OCI-LY1 (cell line): ENCODE data around the gene PRMT9.

Experiments used
- H2AFZ ChIP-seq: fragments of 200-600 bp; sonication (generic), shearing (Covaris generic); 2 replicates; pipeline ENCODE4 v1.6.0; 2014; ENCODE audit warnings: antibody characterized with exemption, mild to moderate bottlenecking, low read length
- H3F3A ChIP-seq: fragments of 200-600 bp; sonication (generic), shearing (Covaris generic); 2 replicates; pipeline ENCODE4 v1.6.0; 2014; ENCODE audit warnings: mild to moderate bottlenecking, antibody characterized with exemption, low read length, moderate library complexity; ENCODE audit not compliant: insufficient read depth
- H3K27ac ChIP-seq: fragments of 200-600 bp; sonication (generic); 2 replicates; pipeline ENCODE4 v1.5.1; 2014; ENCODE audit warnings: low read length, mixed run types, mild to moderate bottlenecking, low read depth; ENCODE audit not compliant: poor library complexity, severe bottlenecking
- H3K27me3 ChIP-seq: fragments of 200-600 bp; sonication (generic); 2 replicates; pipeline ENCODE4 v1.6.0; 2014; ENCODE audit warnings: antibody characterized with exemption, mild to moderate bottlenecking, low read length, moderate library complexity; ENCODE audit not compliant: insufficient read depth
- H3K36me3 ChIP-seq: fragments of 200-600 bp; sonication (generic); 2 replicates; pipeline ENCODE4 v1.6.1; 2014; ENCODE audit warnings: mild to moderate bottlenecking, antibody characterized with exemption, low read length, moderate library complexity, mixed read lengths; ENCODE audit not compliant: insufficient read depth
- H3K4me1 ChIP-seq: fragments of 200-600 bp; sonication (generic); 2 replicates; pipeline ENCODE4 v1.5.1; 2014; ENCODE audit warnings: mild to moderate bottlenecking, low read length, moderate library complexity; ENCODE audit not compliant: insufficient read depth, severe bottlenecking
- H3K4me2 ChIP-seq: fragments of 200-600 bp; sonication (generic), shearing (Covaris generic); 2 replicates; pipeline ENCODE4 v1.6.1; 2014; ENCODE audit warnings: low read length
- H3K4me3 ChIP-seq: fragments of 200-600 bp; sonication (generic); 2 replicates; pipeline ENCODE4 v1.5.1; 2014; ENCODE audit warnings: low read length, low read depth, mild to moderate bottlenecking, mixed read lengths; ENCODE audit not compliant: poor library complexity, severe bottlenecking
- H3K79me2 ChIP-seq: fragments of 200-600 bp; shearing (Covaris generic); 2 replicates; pipeline ENCODE4 v1.6.1; 2016; ENCODE audit warnings: mixed run types, low read length, mixed read lengths; ENCODE audit not compliant: insufficient read depth
- H3K9ac ChIP-seq: fragments of 200-600 bp; sonication (generic), shearing (Covaris generic); 2 replicates; pipeline ENCODE4 v1.6.1; 2014; ENCODE audit warnings: mild to moderate bottlenecking, low read length, mixed read lengths
- H3K9me2 ChIP-seq: fragments of 200-600 bp; sonication (generic), shearing (Covaris generic); 2 replicates; pipeline ENCODE4 v1.6.1; 2014; ENCODE audit warnings: low read depth, mild to moderate bottlenecking, low read length, mixed read lengths
- H3K9me3 ChIP-seq: fragments of 200-600 bp; shearing (Covaris generic); 2 replicates; pipeline ENCODE4 v1.6.1; 2014; ENCODE audit warnings: low read length, mixed read lengths
- H4K20me1 ChIP-seq: fragments of 200-600 bp; sonication (generic), shearing (Covaris generic); 2 replicates; pipeline ENCODE4 v1.6.0; 2016; ENCODE audit warnings: mild to moderate bottlenecking, low read length; ENCODE audit not compliant: insufficient read depth
- EZH2 ChIP-seq: fragments of 200-600 bp; sonication (generic), shearing (Covaris generic); IDR thresholded peaks from 2 replicates; pipeline ENCODE4 v1.8.0; 2017; ENCODE audit warnings: borderline replicate concordance, mixed run types, mild to moderate bottlenecking, antibody characterized with exemption, low read length, moderate library complexity, mixed read lengths
- TF ChIP-seq, protein P1 (sequence below): fragments of 200-600 bp; sonication (generic), shearing (Covaris generic); IDR thresholded peaks from 2 replicates; pipeline ENCODE4 v1.5.1; 2017; ENCODE audit warnings: mild to moderate bottlenecking, antibody characterized with exemption, low read length, moderate library complexity, mixed read lengths

PRMT9 gene

DNA sequence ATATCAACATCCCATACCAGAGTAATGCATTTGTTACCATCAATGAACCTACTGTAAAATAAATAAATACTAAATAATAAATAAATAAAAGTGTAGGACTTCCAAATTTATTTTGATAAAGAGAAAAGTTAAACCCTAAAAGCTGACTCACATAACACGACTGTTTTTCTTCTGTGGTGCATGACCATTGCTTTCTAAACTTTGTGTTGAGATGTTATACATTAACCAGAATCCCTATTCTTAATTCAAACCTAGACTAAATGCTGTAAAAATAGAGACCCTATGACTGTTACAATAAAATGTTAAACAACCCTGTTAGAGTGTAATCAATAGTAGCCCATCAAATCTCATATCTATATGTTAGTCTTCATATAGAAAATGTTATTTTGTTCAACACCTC, 20.9 kb upstream of the PRMT9 start:
- Histone ChIP-seq H3K4me3 (no peak overlapping the region), H3K4me1 (no peaks in the 10 kb centered on the region), H3K27me3 (no peaks in the 10 kb centered on the region), H3F3A (no peaks in the 10 kb centered on the region), H3K27ac (no peak overlapping the region), H3K36me3 (no peaks in the 10 kb centered on the region), H2AFZ (no peak overlapping the region), H3K9ac (no peak overlapping the region), H3K79me2 (no peaks in the 10 kb centered on the region), H4K20me1 (no peaks in the 10 kb centered on the region), H3K9me3 (no peaks in the 10 kb centered on the region), H3K4me2 (no peak overlapping the region), H3K9me2 (no peaks in the 10 kb centered on the region)
- TF ChIP-seq, protein P1, sequence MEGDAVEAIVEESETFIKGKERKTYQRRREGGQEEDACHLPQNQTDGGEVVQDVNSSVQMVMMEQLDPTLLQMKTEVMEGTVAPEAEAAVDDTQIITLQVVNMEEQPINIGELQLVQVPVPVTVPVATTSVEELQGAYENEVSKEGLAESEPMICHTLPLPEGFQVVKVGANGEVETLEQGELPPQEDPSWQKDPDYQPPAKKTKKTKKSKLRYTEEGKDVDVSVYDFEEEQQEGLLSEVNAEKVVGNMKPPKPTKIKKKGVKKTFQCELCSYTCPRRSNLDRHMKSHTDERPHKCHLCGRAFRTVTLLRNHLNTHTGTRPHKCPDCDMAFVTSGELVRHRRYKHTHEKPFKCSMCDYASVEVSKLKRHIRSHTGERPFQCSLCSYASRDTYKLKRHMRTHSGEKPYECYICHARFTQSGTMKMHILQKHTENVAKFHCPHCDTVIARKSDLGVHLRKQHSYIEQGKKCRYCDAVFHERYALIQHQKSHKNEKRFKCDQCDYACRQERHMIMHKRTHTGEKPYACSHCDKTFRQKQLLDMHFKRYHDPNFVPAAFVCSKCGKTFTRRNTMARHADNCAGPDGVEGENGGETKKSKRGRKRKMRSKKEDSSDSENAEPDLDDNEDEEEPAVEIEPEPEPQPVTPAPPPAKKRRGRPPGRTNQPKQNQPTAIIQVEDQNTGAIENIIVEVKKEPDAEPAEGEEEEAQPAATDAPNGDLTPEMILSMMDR = no peak
- no peak for TF ChIP-seq EZH2

DNA sequence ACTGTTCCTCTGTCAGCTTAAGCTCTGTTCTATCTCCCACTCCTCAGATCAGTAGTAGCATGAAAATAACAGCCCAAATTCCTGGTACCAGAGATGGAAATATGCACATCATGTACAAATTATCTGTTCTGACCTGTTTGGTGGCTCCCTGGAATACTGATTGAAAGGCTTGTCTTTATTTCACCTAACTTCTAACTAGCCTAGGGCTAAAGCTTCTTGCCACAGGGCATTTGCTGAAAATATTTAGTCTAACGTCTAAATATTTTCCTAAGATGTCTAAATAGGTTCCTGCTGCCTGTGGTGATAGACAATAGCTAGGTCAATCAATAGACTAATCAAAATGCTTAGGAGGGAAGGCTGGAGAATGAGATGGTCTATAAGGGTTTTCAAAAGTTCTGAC, 12.9 kb upstream of the PRMT9 start:
- H3K27ac ChIP-seq = no peak overlapping the region
- TF ChIP-seq, protein P1 = no peak
- TF ChIP-seq EZH2 = no peak
- H3K36me3 ChIP-seq = no peaks in the 10 kb centered on the region
- H4K20me1 ChIP-seq = no peaks in the 10 kb centered on the region
- no peaks in the 10 kb centered on the region for H3K79me2 ChIP-seq
- H3K4me3 ChIP-seq = no peak overlapping the region
- no peaks in the 10 kb centered on the region for H3K4me1 ChIP-seq
- no peaks in the 10 kb centered on the region for H3K27me3 ChIP-seq
- H3K9ac ChIP-seq = no peak overlapping the region
- H3K4me2 ChIP-seq = no peak overlapping the region
- no peak overlapping the region for H2AFZ ChIP-seq
- no peaks in the 10 kb centered on the region for H3F3A ChIP-seq
- no peaks in the 10 kb centered on the region for H3K9me3 ChIP-seq
- no peaks in the 10 kb centered on the region for H3K9me2 ChIP-seq

DNA sequence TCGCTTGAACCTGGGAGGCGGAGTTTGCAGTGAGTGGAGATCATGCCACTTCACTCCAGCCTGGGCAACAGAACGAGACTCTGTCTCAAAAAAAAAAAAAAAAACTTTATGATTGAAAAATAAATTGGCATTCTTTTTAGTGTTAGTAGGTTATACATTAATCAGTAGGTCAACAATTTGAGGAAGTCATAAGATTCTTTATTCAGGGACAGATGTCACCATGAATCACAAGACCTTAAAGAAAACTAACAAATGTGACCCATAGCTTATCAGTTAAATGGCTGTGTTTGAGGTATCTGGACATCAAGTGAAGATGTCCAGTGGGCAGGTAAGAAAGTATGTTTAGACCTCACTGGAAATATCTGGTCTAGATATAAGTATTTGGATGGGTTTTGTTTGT, 9.3 kb upstream of the PRMT9 start:
- Histone ChIP-seq H3K27ac (no peak overlapping the region), H3K4me1 (no peaks in the 10 kb centered on the region), H4K20me1 (no peaks in the 10 kb centered on the region), H3K27me3 (no peaks in the 10 kb centered on the region), H3K9me3 (no peaks in the 10 kb centered on the region), H3K4me2 (no peak overlapping the region), H3F3A (no peaks in the 10 kb centered on the region), H2AFZ (no peak overlapping the region), H3K9me2 (no peaks in the 10 kb centered on the region), H3K4me3 (no peak overlapping the region), H3K9ac (no peak overlapping the region), H3K36me3 (no peaks in the 10 kb centered on the region), H3K79me2 (no peaks in the 10 kb centered on the region)
- TF ChIP-seq, protein P1 = no peak
- TF ChIP-seq EZH2 = no peak
